Right atrium auricular region (tissue), 2 donors: ENCODE measurements around the gene IGFBP6. TPM values are rescaled to one million over a fixed set of nuclear protein-coding genes. Genes with fewer than 3 reads are reported as not detected.
A peak's percentile ranks its signal among the peaks of the same experiment; 100 is the strongest.

Experiments used
- DNase-seq: peaks from one replicate; pipeline ENCODE4 v3.0.0-alpha.2; 2019; ENCODE audit warnings: low spot score
- H3K27ac ChIP-seq, 2 donors: fragments of 200-600 bp; sonication (generic); 1 replicate in 1 of 2; 2 replicates in 1 of 2; pipeline ENCODE4 v1.5.1; 2016 to 2019
- H3K27me3 ChIP-seq, 2 donors: fragments of 200-600 bp; sonication (generic); one replicate each; pipeline versions ENCODE4 v1.5.1 to v1.6.0; 2017 to 2019
- H3K36me3 ChIP-seq: fragments of 200-600 bp; sonication (generic); one replicate; pipeline ENCODE4 v1.5.1; 2016
- H3K4me1 ChIP-seq, 2 donors: fragments of 200-600 bp; sonication (generic); one replicate each; pipeline versions ENCODE4 v1.5.1 to v1.6.0; 2017 to 2019
- H3K4me3 ChIP-seq, 2 donors: fragments of 200-600 bp; sonication (generic); 1 replicate in 1 of 2; 2 replicates in 1 of 2; pipeline ENCODE4 v1.5.1; 2017 to 2019; ENCODE audit warnings: mild to moderate bottlenecking in 1 of 2, moderate library complexity in 1 of 2
- H3K9me3 ChIP-seq, 2 donors: fragments of 200-600 bp; sonication (generic); one replicate each; pipeline ENCODE4 v1.5.1; 2019
- CTCF ChIP-seq, 2 donors: fragments of 200-600 bp; sonication (generic); IDR thresholded peaks; one replicate each; pipeline ENCODE4 v1.5.1; 2019; ENCODE audit warnings: antibody characterized with exemption in 2 of 2
- total RNA-seq, 2 donors: library from RNA; depleted of rRNA; stranded (reverse); fragments of >200 nt; gene quantifications; one replicate each; pipeline ENCODE4 v1.1.0, GENCODE V29; 2016

Gene IGFBP6
- total RNA-seq, 2 donors from 2014 or later = 99.0 to 358 TPM

DNA sequence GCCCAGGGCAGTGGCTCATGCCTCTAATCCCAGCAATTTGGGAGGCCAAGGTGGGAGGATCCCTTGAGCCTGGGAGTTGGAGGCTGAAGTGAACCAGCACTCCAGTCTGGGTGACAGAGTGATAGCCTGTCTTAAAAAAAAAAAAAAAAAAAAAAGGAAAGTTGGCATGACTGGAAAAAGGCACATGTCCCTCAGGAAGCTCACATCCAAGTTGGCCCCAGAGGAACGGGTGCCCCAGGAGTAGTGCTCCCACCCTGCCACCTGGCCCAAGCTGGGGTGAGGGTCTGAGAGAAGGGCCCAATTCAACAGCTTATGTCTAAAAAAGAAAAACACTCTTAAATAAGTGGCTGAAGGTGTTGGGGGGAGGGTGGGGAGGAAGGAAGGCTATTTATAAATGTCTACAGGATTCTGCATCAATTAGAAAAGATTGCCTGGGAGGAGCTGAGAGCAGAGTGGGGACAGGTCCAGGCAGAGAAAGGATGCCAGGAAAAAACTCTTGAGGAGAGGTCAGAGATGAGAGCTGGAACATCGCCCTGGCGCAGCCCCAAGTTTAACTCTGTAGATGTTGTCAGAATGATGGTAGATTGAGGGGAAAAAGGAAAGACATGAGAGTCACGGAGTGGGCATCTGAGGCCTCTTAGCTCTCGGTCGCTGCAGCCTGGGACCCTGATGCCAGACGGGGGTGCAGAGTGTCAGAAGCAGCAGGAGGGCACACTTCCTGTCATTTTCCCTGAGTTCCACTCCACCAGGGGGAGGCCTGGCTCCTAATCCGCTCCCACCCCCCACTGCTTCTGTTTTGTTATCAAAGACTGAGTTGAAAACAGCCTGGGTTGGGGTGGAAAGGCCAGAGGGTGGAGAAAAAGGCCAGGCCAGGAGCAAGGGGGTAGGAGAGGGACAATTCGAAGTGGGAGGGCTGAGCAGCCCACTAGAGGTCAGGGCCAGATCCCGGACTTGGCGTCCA, 25.6 kb upstream of the IGFBP6 start:
- Histone ChIP-seq H3K27me3 (no peaks in the 10 kb centered on the region), H3K36me3 (peaks cover 41% of the 10 kb centered on the region), H3K4me3 (no peak overlapping the region), H3K27ac (peak overlapping the region; percentile 66 to 70), H3K4me1 (peaks cover 0 to 64% of the 10 kb centered on the region in 2 donors), H3K9me3 (no peaks in the 10 kb centered on the region)
- peak in 1 of 2 donors; percentile 37 for TF ChIP-seq CTCF (IDR thresholded peaks at IDR 0.05)
- peak; percentile 92 for DNase-seq

DNA sequence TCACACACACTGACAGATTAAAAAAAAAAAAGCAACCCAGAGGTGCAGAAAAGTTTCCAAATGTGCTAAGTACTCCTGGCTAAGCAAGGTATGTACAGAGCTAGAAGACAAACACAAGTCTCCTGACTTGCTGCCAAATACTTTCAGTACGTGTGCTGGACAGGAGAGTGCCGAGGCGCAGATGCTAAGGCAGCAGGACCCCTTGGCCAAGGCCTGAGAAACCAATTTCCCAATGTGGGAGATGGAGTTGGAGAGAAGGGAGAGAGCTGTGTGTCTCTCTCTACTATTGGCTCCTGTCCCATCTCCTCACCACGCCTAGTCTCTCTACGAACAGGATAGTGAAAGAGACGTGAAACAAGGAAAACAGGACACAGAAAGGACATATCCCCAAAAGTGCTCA, 23.6 kb upstream of the IGFBP6 start:
- Histone ChIP-seq H3K4me1 (peaks cover 0 to 69% of the 10 kb centered on the region in 2 donors), H3K36me3 (peaks cover 33% of the 10 kb centered on the region), H3K27ac (peak overlapping the region in 1 of 2 donors; percentile 37), H3K27me3 (no peaks in the 10 kb centered on the region), H3K9me3 (no peaks in the 10 kb centered on the region), H3K4me3 (no peak overlapping the region)
- TF ChIP-seq CTCF (IDR thresholded peaks at IDR 0.05) = no peak
- peak; percentile 59 for DNase-seq

GRCh38 chr12:53074283-53074998, 23.0 kb upstream of the IGFBP6 start:
- TF ChIP-seq CTCF (IDR thresholded peaks at IDR 0.05) = no peak
- peak overlapping the region in 1 of 2 donors; percentile 37 for H3K27ac ChIP-seq
- no peaks in the 10 kb centered on the region for H3K27me3 ChIP-seq
- peaks cover 0 to 64% of the 10 kb centered on the region in 2 donors for H3K4me1 ChIP-seq
- H3K36me3 ChIP-seq = peaks cover 33% of the 10 kb centered on the region
- no peak overlapping the region for H3K4me3 ChIP-seq
- no peaks in the 10 kb centered on the region for H3K9me3 ChIP-seq
- DNase-seq = no peak

DNA sequence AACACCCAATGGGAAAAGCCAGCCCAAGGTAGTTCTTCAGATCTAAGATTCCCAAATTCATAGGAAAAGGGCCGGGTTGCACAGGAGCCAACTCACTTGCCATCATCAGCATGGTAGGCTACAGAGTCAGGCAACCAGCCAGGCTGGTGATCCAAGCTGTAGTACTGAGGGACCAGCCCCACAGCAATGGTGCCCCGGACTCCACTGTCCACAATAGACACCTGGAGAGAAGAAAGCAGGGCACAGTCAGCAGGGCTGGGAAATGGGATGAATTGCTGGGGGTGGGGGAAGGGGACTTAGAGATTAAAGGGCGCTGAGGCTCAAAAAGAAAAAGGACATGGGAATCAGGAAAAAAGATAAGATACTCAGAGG, 22.5 kb upstream of the IGFBP6 start:
- H3K4me3 ChIP-seq = no peak overlapping the region
- H3K4me1 ChIP-seq = peaks cover 0 to 61% of the 10 kb centered on the region in 2 donors
- peak overlapping the region in 1 of 2 donors; percentile 37 for H3K27ac ChIP-seq
- TF ChIP-seq CTCF (IDR thresholded peaks at IDR 0.05) = no peak
- no peak for DNase-seq
- no peaks in the 10 kb centered on the region for H3K9me3 ChIP-seq
- H3K36me3 ChIP-seq = peaks cover 33% of the 10 kb centered on the region
- no peaks in the 10 kb centered on the region for H3K27me3 ChIP-seq

- Histone ChIP-seq H3K27me3 (no peaks in the 10 kb centered on the region), H3K36me3 (peaks cover 33% of the 10 kb centered on the region), H3K9me3 (no peaks in the 10 kb centered on the region), H3K27ac (no peak overlapping the region), H3K4me1 (peaks cover 0 to 56% of the 10 kb centered on the region in 2 donors), H3K4me3 (no peak overlapping the region)
- no peak for DNase-seq
- no peak for TF ChIP-seq CTCF (IDR thresholded peaks at IDR 0.05)
Measured at GRCh38 chr12:53076461-53076860, 21.0 kb upstream of the IGFBP6 start.
